GM21360 (cell line): ENCODE data around the gene ULK4.

ENCODE experiments used
- ATAC-seq: cut with Tn5 transposase; IDR thresholded peaks from one replicate; pipeline ENCODE4 v1.9.1; 2021; ENCODE audit warnings: mild to moderate bottlenecking, moderate library complexity; ENCODE audit not compliant: unreplicated experiment

ULK4 gene

GRCh38 chr3:41519746-41520145 is 442.2 kb downstream of the ULK4 start:
- no peak for ATAC-seq

- no peak for ATAC-seq
Observed at GRCh38 chr3:41518626-41519025, 443.3 kb downstream of the ULK4 start.

GRCh38 chr3:41508063-41508696 is 453.7 kb downstream of the ULK4 start:
- no peak for ATAC-seq

- ATAC-seq: no peak
Observed at GRCh38 chr3:41507336-41508062, 454.4 kb downstream of the ULK4 start.

- ATAC-seq: no peak
Observed at GRCh38 chr3:41503998-41504623, 457.8 kb downstream of the ULK4 start.

GRCh38 chr3:41502481-41502880 is 459.4 kb downstream of the ULK4 start:
- ATAC-seq: no peak

- no peak for ATAC-seq
Observed at GRCh38 chr3:41502023-41502422, 459.9 kb downstream of the ULK4 start.

- no peak for ATAC-seq
Observed at GRCh38 chr3:41498847-41499246, 463.1 kb downstream of the ULK4 start.

GRCh38 chr3:41490360-41490759 is 471.5 kb downstream of the ULK4 start:
- ATAC-seq: no peak

- no peak for ATAC-seq
Observed at GRCh38 chr3:41489231-41489630, 472.7 kb downstream of the ULK4 start.

GRCh38 chr3:41488501-41488900 is 473.4 kb downstream of the ULK4 start:
- ATAC-seq: no peak

GRCh38 chr3:41485484-41485883 is 476.4 kb downstream of the ULK4 start:
- ATAC-seq: no peak

GRCh38 chr3:41482134-41482533 is 479.8 kb downstream of the ULK4 start:
- ATAC-seq: no peak

GRCh38 chr3:41478278-41478677 is 483.6 kb downstream of the ULK4 start:
- ATAC-seq: no peak

- no peak for ATAC-seq
Observed at GRCh38 chr3:41477399-41478014, 484.4 kb downstream of the ULK4 start.

- ATAC-seq: no peak
Observed at GRCh38 chr3:41469083-41469482, 492.8 kb downstream of the ULK4 start.

GRCh38 chr3:41467481-41467880 is 494.4 kb downstream of the ULK4 start:
- no peak for ATAC-seq

GRCh38 chr3:41464858-41465257 is 497.0 kb downstream of the ULK4 start:
- no peak for ATAC-seq

GRCh38 chr3:41464401-41464800 is 497.5 kb downstream of the ULK4 start:
- no peak for ATAC-seq

- no peak for ATAC-seq
Observed at GRCh38 chr3:41462103-41462691, 499.7 kb downstream of the ULK4 start.

GRCh38 chr3:41460736-41461135 is 501.2 kb downstream of the ULK4 start:
- no peak for ATAC-seq
